GM23338 (cell line): ENCODE results near the gene VRTN. TPM values are rescaled to one million over a fixed set of nuclear protein-coding genes. Genes with fewer than 3 reads are reported as not detected.
A peak's percentile ranks its signal among the peaks of the same experiment; 100 is the strongest.
"Not testable (repeated sequence)": the region's sequence is repeated elsewhere in the genome, so short reads cannot be mapped to it uniquely, and the experiment has no call there.

Source experiments
- ATAC-seq: fragments of 200-7000 bp; cut with Tn5 transposase; 3 replicates; pipeline ENCODE4 v1.9.1; 2020
- DNase-seq: peaks from one replicate; pipeline ENCODE4 v3.0.0-alpha.2; 2015; ENCODE audit warnings: low spot score
- H2AFZ ChIP-seq: fragments of 200-600 bp; sonication (generic); 2 replicates; pipeline ENCODE4 v1.8.0; 2016; ENCODE audit warnings: antibody characterized with exemption, mild to moderate bottlenecking, moderate library complexity
- H3F3A ChIP-seq: fragments of 200-600 bp; sonication (generic); replicated peaks from 2 replicates; pipeline ENCODE4 v1.8.0; 2017; ENCODE audit warnings: antibody characterized with exemption, mixed run types, low read depth
- H3K27ac ChIP-seq: fragments of 200-600 bp; sonication (generic); 2 replicates; pipeline ENCODE4 v1.6.1; 2016; ENCODE audit warnings: low read depth
- H3K27me3 ChIP-seq: fragments of 200-600 bp; sonication (generic); 2 replicates; pipeline ENCODE4 v1.8.0; 2016; ENCODE audit warnings: mild to moderate bottlenecking, mixed run types, moderate library complexity; ENCODE audit not compliant: insufficient read depth
- H3K36me3 ChIP-seq: fragments of 200-600 bp; sonication (generic); 2 replicates; pipeline ENCODE4 v1.8.0; 2016; ENCODE audit warnings: mild to moderate bottlenecking; ENCODE audit not compliant: insufficient read depth
- H3K4me1 ChIP-seq: fragments of 200-600 bp; sonication (generic); 2 replicates; pipeline ENCODE4 v1.8.0; 2016; ENCODE audit warnings: mild to moderate bottlenecking, moderate library complexity; ENCODE audit not compliant: insufficient read depth
- H3K4me2 ChIP-seq: fragments of 200-600 bp; sonication (generic); 2 replicates; pipeline ENCODE4 v1.7.1; 2017; ENCODE audit warnings: mixed run types
- H3K4me3 ChIP-seq: fragments of 200-600 bp; sonication (generic); 2 replicates; pipeline ENCODE4 v1.6.1; 2016; ENCODE audit warnings: mixed run types
- H3K79me2 ChIP-seq: fragments of 200-600 bp; sonication (generic); replicated peaks from 2 replicates; pipeline ENCODE4 v1.8.0; 2017; ENCODE audit warnings: mild to moderate bottlenecking; ENCODE audit not compliant: insufficient read depth
- H3K9me2 ChIP-seq: fragments of 200-600 bp; sonication (generic); 2 replicates; pipeline ENCODE4 v1.8.0; 2017; ENCODE audit not compliant: insufficient read depth
- H4K20me1 ChIP-seq: fragments of 200-600 bp; sonication (generic); replicated peaks from 2 replicates; pipeline ENCODE4 v1.8.0; 2017; ENCODE audit warnings: mild to moderate bottlenecking; ENCODE audit not compliant: insufficient read depth
- H3K27ac Mint-ChIP-seq: 2 replicates; pipeline ENCODE4 v1.8.0; 2020; ENCODE audit warnings: inconsistent platforms, mild to moderate bottlenecking, moderate library complexity, mixed read lengths
- H3K27me3 Mint-ChIP-seq: 3 replicates; pipeline ENCODE4 v1.8.0; 2022; ENCODE audit warnings: low read depth, mild to moderate bottlenecking, moderate library complexity, mixed read lengths, inconsistent platforms; ENCODE audit not compliant: insufficient read depth, poor library complexity
- H3K36me3 Mint-ChIP-seq: 3 replicates; pipeline ENCODE4 v1.8.0; 2021; ENCODE audit warnings: low read depth, mild to moderate bottlenecking, inconsistent platforms, moderate library complexity, mixed read lengths
- H3K4me1 Mint-ChIP-seq: 3 replicates; pipeline ENCODE4 v1.8.0; 2020; ENCODE audit warnings: mild to moderate bottlenecking, inconsistent platforms, mixed read lengths
- H3K4me3 Mint-ChIP-seq: 3 replicates; pipeline ENCODE4 v1.8.0; 2021; ENCODE audit warnings: moderate library complexity, mild to moderate bottlenecking, inconsistent platforms, mixed read lengths
- H3K9me3 Mint-ChIP-seq: 3 replicates; pipeline ENCODE4 v1.8.0; 2020; ENCODE audit warnings: moderate library complexity, mild to moderate bottlenecking, inconsistent platforms, mixed read lengths
- JUNB ChIP-seq: IDR thresholded peaks from one replicate; pipeline ENCODE4 v1.6.1; 2016; ENCODE audit warnings: antibody characterized with exemption; ENCODE audit not compliant: unreplicated experiment
- ZNF114 ChIP-seq: fragments of 250-450 bp; sonication (Bioruptor Pico); IDR thresholded peaks from 2 replicates; pipeline ENCODE4 v1.5.0; 2020; ENCODE audit warnings: mild to moderate bottlenecking, moderate library complexity
- polyA plus RNA-seq: library from polyadenylated mRNA; unstranded; fragments of >200 nt; fragmentation: Nextera tagmentation; extraction: Ambion mirVana; gene quantifications from 2 replicates; pipeline ENCODE4 v1.2.1, GENCODE V29; 2016
- total RNA-seq: library from RNA; depleted of rRNA; stranded (reverse); fragments of >200 nt; shearing (Covaris generic); gene quantifications from 2 replicates; pipeline ENCODE4 v1.2.3, GENCODE V29; 2014
- TF ChIP-seq, protein P1 (sequence below): fragments of 250-450 bp; sonication (Bioruptor Pico); IDR thresholded peaks from 2 replicates; pipeline ENCODE4 v1.5.0; 2020; ENCODE audit warnings: mild to moderate bottlenecking, moderate library complexity
- TF ChIP-seq, protein P2 (sequence below): IDR thresholded peaks from 2 replicates; pipeline ENCODE4 v1.6.1; 2016; ENCODE audit warnings: antibody characterized with exemption

The VRTN gene
- total and polyA plus RNA-seq, 2 experiments from 2014 or later, result 63.9 to 143 TPM

DNA sequence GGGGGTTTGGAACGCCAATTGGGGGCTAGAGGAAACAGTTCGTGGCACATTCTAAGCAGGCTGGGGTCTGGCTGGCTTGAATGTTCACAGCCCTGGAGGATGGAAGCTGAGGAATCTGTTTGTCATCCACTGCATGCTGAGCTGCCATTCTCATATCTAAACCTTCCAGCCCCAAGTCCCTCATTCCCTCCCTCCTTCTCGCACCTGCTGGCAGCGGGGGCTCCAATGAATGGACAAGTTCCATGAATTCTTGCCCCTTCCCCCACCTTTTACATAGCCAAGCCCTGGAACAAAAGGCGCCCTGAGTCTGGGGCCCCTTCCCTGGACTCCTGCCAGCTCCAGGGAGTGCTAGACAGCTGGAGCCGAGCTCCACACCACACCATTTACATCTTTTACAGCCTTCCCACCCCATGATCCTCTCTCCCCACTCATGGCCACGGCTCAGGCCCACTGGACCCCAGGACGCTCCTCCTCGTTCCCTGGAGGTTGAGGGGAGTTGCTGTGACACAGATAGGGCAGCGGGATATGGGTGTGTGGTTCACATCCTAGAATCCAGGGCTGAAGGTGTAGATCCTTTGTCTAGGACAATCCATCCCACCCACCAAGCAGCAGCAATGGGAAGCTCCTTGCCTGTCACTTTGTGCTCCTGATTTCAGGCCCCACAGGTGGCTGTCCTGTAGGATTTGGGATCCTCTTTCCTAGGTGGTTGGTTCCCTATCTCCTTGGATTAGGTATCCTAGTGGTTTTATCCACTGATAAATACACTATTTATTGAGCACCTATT lies 21.7 kb upstream of the VRTN start (continued):
- TF ChIP-seq, protein P1, sequence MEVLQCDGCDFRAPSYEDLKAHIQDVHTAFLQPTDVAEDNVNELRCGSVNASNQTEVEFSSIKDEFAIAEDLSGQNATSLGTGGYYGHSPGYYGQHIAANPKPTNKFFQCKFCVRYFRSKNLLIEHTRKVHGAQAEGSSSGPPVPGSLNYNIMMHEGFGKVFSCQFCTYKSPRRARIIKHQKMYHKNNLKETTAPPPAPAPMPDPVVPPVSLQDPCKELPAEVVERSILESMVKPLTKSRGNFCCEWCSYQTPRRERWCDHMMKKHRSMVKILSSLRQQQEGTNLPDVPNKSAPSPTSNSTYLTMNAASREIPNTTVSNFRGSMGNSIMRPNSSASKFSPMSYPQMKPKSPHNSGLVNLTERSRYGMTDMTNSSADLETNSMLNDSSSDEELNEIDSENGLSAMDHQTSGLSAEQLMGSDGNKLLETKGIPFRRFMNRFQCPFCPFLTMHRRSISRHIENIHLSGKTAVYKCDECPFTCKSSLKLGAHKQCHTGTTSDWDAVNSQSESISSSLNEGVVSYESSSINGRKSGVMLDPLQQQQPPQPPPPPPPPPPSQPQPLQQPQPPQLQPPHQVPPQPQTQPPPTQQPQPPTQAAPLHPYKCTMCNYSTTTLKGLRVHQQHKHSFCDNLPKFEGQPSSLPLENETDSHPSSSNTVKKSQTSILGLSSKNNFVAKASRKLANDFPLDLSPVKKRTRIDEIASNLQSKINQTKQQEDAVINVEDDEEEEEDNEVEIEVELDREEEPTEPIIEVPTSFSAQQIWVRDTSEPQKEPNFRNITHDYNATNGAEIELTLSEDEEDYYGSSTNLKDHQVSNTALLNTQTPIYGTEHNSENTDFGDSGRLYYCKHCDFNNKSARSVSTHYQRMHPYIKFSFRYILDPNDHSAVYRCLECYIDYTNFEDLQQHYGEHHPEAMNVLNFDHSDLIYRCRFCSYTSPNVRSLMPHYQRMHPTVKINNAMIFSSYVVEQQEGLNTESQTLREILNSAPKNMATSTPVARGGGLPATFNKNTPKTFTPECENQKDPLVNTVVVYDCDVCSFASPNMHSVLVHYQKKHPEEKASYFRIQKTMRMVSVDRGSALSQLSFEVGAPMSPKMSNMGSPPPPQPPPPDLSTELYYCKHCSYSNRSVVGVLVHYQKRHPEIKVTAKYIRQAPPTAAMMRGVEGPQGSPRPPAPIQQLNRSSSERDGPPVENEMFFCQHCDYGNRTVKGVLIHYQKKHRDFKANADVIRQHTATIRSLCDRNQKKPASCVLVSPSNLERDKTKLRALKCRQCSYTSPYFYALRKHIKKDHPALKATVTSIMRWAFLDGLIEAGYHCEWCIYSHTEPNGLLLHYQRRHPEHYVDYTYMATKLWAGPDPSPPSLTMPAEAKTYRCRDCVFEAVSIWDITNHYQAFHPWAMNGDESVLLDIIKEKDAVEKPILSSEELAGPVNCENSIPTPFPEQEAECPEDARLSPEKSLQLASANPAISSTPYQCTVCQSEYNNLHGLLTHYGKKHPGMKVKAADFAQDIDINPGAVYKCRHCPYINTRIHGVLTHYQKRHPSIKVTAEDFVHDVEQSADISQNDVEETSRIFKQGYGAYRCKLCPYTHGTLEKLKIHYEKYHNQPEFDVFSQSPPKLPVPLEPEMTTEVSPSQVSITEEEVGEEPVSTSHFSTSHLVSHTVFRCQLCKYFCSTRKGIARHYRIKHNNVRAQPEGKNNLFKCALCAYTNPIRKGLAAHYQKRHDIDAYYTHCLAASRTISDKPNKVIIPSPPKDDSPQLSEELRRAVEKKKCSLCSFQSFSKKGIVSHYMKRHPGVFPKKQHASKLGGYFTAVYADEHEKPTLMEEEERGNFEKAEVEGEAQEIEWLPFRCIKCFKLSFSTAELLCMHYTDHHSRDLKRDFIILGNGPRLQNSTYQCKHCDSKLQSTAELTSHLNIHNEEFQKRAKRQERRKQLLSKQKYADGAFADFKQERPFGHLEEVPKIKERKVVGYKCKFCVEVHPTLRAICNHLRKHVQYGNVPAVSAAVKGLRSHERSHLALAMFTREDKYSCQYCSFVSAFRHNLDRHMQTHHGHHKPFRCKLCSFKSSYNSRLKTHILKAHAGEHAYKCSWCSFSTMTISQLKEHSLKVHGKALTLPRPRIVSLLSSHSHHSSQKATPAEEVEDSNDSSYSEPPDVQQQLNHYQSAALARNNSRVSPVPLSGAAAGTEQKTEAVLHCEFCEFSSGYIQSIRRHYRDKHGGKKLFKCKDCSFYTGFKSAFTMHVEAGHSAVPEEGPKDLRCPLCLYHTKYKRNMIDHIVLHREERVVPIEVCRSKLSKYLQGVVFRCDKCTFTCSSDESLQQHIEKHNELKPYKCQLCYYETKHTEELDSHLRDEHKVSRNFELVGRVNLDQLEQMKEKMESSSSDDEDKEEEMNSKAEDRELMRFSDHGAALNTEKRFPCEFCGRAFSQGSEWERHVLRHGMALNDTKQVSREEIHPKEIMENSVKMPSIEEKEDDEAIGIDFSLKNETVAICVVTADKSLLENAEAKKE, result peak; percentile 83
- TF ChIP-seq JUNB, result no peak
- TF ChIP-seq, protein P2, sequence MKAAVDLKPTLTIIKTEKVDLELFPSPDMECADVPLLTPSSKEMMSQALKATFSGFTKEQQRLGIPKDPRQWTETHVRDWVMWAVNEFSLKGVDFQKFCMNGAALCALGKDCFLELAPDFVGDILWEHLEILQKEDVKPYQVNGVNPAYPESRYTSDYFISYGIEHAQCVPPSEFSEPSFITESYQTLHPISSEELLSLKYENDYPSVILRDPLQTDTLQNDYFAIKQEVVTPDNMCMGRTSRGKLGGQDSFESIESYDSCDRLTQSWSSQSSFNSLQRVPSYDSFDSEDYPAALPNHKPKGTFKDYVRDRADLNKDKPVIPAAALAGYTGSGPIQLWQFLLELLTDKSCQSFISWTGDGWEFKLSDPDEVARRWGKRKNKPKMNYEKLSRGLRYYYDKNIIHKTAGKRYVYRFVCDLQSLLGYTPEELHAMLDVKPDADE, result no peak
- peak; percentile 7; the same call in 1 of the 2 replicates for TF ChIP-seq ZNF114 (CRISPR knock-in tag)

DNA sequence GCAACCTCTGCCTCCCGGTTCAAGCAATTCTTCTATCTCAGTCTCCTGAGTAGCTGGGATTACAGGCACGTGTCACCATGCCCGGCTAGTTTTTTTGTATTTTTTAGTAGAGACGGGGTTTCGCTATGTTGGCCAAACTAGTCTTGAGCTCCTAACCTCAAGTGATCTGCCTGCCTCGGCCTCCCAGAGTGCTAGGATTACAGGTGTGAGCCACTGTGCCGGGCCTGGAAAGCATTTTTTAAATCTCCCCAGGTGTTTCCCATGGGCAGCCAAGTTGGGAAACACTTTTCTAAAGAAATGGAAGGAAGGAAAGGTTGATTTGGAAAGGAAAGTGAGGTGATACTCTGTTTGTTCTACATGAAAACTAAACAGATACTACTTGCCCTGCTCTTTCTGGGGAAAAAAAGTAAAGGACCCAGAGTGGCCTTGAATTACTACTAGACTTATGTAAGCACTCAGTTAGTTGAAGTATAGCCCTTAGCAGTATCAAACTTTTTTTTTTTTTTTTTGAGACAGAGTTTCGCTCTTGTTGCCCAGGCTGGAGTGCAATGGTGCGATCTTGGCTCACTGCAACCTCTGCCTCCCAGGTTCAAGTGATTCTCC lies 18.2 kb upstream of the VRTN start:
- peak overlapping the region; percentile 34; the same call in 1 of the 2 replicates for H3K27ac ChIP-seq
- H3K4me2 ChIP-seq, H3K9me2 ChIP-seq, H2AFZ ChIP-seq, DNase-seq, H3F3A ChIP-seq, ATAC-seq, H3K27me3 ChIP-seq, H3K4me3 ChIP-seq, H3K79me2 ChIP-seq, H3K4me3 Mint-ChIP-seq, H3K9me3 Mint-ChIP-seq, H3K36me3 ChIP-seq, H4K20me1 ChIP-seq, H3K36me3 Mint-ChIP-seq: not testable (repeated sequence)
- peak overlapping the region; percentile 57; the same call in 1 of the 2 replicates for H3K27ac Mint-ChIP-seq
- peaks cover 23% of the 10 kb centered on the region; the same call in 1 of the 2 replicates for H3K4me1 ChIP-seq
- H3K27me3 Mint-ChIP-seq, result peaks cover 12% of the 10 kb centered on the region
- peaks cover 36% of the 10 kb centered on the region for H3K4me1 Mint-ChIP-seq
